Activated T-helper 2 cell treated with anti-CD3 and anti-CD28 coated beads, Interferon-gamma antibody, Interleukin-2, Interleukin-4, amounts not matched to agents 10 μg/mL and 5 μg/mL and 100 μg/mL, durations not matched to agents 14 hours and 24 hours and 36 hours (primary cell): ENCODE measurements around the gene OR2G2. TPM values are rescaled to one million over a fixed set of nuclear protein-coding genes. Genes with fewer than 3 reads are reported as not detected.

Source experiments
- DNase-seq: peaks from one replicate; pipeline ENCODE4 v3.0.0; 2021; ENCODE audit warnings: low spot score
- H3K27ac Mint-ChIP-seq: one replicate; pipeline ENCODE4 v1.8.0; 2021; ENCODE audit warnings: mixed read lengths
- H3K27me3 Mint-ChIP-seq: one replicate; pipeline ENCODE4 v1.8.0; 2021; ENCODE audit warnings: low read depth, mixed read lengths
- H3K36me3 Mint-ChIP-seq: one replicate; pipeline ENCODE4 v1.8.0; 2021; ENCODE audit warnings: low read depth, mixed read lengths
- H3K4me1 Mint-ChIP-seq: one replicate; pipeline ENCODE4 v1.8.0; 2021; ENCODE audit warnings: low read depth, mixed read lengths
- H3K4me3 Mint-ChIP-seq: one replicate; pipeline ENCODE4 v1.8.0; 2021; ENCODE audit warnings: low read depth, mild to moderate bottlenecking, moderate library complexity, mixed read lengths
- H3K9me3 Mint-ChIP-seq: one replicate; pipeline ENCODE4 v1.8.0; 2021; ENCODE audit warnings: mixed read lengths
- intact Hi-C: fragments of 100-400 bp; cut with micrococcal nuclease; formaldehyde crosslinking; loops from one replicate; pipeline ENCODE4 v1.15.1; 2023
- total RNA-seq: library from RNA; stranded (reverse); gene quantifications from 2 replicates; pipeline ENCODE4 v1.2.3, GENCODE V29; 2022

Gene OR2G2
- not detected in 2 replicates for total RNA-seq

DNA sequence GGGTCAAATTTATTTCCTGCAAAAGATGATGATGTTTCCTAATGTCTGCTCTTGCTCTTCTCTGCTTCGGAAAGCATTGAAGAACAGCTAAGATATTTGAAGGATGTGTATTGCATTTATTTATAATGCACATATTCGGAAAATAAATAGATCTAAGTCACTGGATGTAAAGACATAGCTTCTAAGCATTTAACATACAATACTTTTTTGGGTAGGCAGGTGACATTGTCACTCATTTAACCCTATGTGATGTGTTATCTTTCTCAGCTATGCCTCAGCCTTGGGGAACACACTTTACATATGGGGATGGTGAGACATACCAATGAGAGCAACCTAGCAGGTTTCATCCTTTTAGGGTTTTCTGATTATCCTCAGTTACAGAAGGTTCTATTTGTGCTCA lies at the start of gene OR2G2:
TSS of gene OR2G2 (plus strand) at position 301 of the 400 bp plus-strand sequence. CDS start at position 301, 0 bp downstream.
- Mint-ChIP-seq H3K9me3 (peaks cover 4% of the 10 kb centered on the region), H3K27ac (no peak within 1 kb of the TSS), H3K27me3 (no peaks in the 10 kb centered on the region), H3K4me3 (no peak within 1 kb of the TSS), H3K4me1 (no peaks in the 10 kb centered on the region), H3K36me3 (no peaks in the 10 kb centered on the region)
- intact Hi-C loops, result no loop called here
- no peak for DNase-seq

- peaks cover 1% of the 10 kb centered on the region for H3K4me1 Mint-ChIP-seq
- peaks cover 4% of the 10 kb centered on the region for H3K27me3 Mint-ChIP-seq
- H3K36me3 Mint-ChIP-seq, result no peaks in the 10 kb centered on the region
- H3K4me3 Mint-ChIP-seq, result no peak overlapping the region
- no peak overlapping the region for H3K27ac Mint-ChIP-seq
- no peak for DNase-seq
- intact Hi-C loops, result no loop called here
- no peaks in the 10 kb centered on the region for H3K9me3 Mint-ChIP-seq
Measured at GRCh38 chr1:247538561-247538960, 49.6 kb upstream of the OR2G2 start.

GRCh38 chr1:247539215-247539614 lies 48.9 kb upstream of the OR2G2 start:
- intact Hi-C loops, result no loop called here
- Mint-ChIP-seq H3K4me1 (peaks cover 1% of the 10 kb centered on the region), H3K27me3 (peaks cover 4% of the 10 kb centered on the region), H3K36me3 (no peaks in the 10 kb centered on the region), H3K9me3 (no peaks in the 10 kb centered on the region), H3K27ac (no peak overlapping the region), H3K4me3 (no peak overlapping the region)
- DNase-seq, result no peak

DNA sequence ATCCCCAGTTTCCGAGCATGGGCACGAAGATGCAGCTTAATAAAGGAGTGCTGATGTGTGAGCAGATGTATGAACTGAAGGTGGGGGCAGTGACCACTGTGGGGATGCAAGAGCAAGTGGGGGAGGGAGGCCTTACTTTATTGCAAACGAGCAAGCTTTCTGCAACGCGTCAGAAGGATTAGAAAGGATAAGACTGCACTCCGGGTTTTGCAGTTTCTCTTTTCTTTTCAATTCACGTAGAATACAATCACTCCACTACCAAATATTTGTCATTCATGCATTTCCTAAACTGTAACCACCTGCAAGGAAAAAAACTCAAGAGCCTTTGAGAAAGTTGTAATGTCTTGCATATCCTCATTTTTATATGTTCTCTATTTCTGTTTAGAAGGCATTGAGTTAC lies 47.6 kb upstream of the OR2G2 start:
- H3K36me3 Mint-ChIP-seq, result no peaks in the 10 kb centered on the region
- intact Hi-C loops, result no loop called here
- H3K27me3 Mint-ChIP-seq, result peaks cover 4% of the 10 kb centered on the region
- no peak for DNase-seq
- no peaks in the 10 kb centered on the region for H3K9me3 Mint-ChIP-seq
- H3K27ac Mint-ChIP-seq, result no peak overlapping the region
- H3K4me1 Mint-ChIP-seq, result peaks cover 1% of the 10 kb centered on the region
- H3K4me3 Mint-ChIP-seq, result no peak overlapping the region

GRCh38 chr1:247542811-247543210 lies 45.3 kb upstream of the OR2G2 start:
- no peak for DNase-seq
- Mint-ChIP-seq H3K27ac (no peak overlapping the region), H3K4me1 (peaks cover 1% of the 10 kb centered on the region), H3K36me3 (no peaks in the 10 kb centered on the region), H3K27me3 (peaks cover under 1% of the 10 kb centered on the region), H3K4me3 (no peak overlapping the region), H3K9me3 (no peaks in the 10 kb centered on the region)
- intact Hi-C loops, result no loop called here

DNA sequence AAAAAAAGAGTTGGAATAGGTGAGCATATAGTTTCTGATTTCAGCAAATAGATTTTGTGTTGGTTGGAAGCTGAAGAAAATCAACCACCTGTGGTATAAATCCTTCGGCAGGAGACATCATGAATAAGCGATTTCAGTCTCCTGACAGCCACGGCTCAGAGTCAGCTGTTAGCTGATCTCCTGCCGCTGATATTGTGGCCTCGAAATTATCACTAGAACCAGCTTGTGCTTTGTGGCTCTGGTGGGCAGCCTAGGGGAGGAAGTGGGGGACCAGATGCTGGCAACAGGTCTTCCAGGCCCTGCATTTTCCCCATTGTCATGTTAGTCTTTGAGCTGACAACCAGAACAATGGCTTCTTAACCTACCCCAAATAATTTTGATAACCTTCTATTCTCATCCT lies 40.1 kb upstream of the OR2G2 start:
- DNase-seq, result no peak

DNA sequence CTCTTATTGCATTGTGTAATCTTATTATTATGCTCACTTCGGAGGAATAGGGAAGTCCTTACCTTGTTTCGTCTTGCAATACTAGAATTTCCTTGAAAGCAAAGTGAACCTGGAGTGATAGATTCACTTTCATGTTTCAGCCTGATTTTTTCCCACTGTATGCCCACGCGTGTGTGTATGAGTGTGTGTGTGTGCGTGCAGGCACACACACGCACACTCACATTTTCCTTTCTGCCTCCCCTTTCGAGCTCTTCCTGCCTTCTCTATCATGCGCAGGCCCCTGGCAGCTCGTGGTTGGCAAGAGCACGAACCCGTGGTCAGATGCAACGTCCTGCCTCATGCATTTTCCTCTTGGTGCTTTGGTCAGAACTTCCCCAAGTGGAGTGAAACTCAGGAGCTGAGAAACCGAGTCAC lies 39.4 kb upstream of the OR2G2 start, which contains the start of gene GCSAML:
TSS of gene GCSAML (plus strand) at position 366 of the 414 bp plus-strand sequence. CDS start 58 bp downstream, outside the sequence.
- DNase-seq, result no peak
- Mint-ChIP-seq H3K4me3 (no peak within 1 kb of the TSS), H3K4me1 (peaks cover 9% of the 10 kb centered on the region), H3K27me3 (peaks cover 8% of the 10 kb centered on the region), H3K27ac (peak within 1 kb of the TSS; percentile 28), H3K9me3 (no peaks in the 10 kb centered on the region), H3K36me3 (no peaks in the 10 kb centered on the region)
- intact Hi-C loops, result no loop called here

More for the DNA sequence above, 40.1 kb upstream of the OR2G2 start:
- Mint-ChIP-seq H3K36me3 (no peaks in the 10 kb centered on the region), H3K4me1 (peaks cover 9% of the 10 kb centered on the region), H3K27ac (no peak overlapping the region), H3K9me3 (no peaks in the 10 kb centered on the region), H3K27me3 (peaks cover 8% of the 10 kb centered on the region), H3K4me3 (no peak overlapping the region)
- intact Hi-C loops, result no loop called here

- no peak overlapping the region for H3K4me3 Mint-ChIP-seq
- H3K27me3 Mint-ChIP-seq, result peaks cover 8% of the 10 kb centered on the region
- H3K4me1 Mint-ChIP-seq, result peaks cover 9% of the 10 kb centered on the region
- H3K9me3 Mint-ChIP-seq, result no peaks in the 10 kb centered on the region
- no peak overlapping the region for H3K27ac Mint-ChIP-seq
- intact Hi-C loops, result no loop called here
- no peak for DNase-seq
- no peaks in the 10 kb centered on the region for H3K36me3 Mint-ChIP-seq
Measured at GRCh38 chr1:247551721-247552120, 36.4 kb upstream of the OR2G2 start.

DNA sequence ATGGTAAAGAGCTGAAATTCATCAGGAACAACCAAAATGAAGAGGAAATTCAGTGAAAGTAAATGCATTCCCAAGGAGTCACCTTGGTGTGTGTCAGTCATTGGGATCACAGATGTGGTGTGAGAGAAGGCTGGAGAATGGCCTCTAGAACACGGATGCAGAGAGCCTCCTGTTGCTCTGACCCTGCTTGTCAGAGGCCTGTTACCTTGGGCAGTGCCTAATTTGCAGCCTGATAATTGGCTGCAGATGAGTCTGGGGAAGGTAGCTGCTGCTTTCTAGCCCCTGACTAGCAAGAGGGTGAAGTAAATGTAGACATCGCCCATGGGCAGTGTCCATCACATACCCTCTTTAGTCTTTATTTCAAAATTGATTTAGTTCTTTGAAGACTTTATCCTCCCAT lies 35.9 kb upstream of the OR2G2 start:
- no peaks in the 10 kb centered on the region for H3K36me3 Mint-ChIP-seq
- DNase-seq, result no peak
- no peak overlapping the region for H3K27ac Mint-ChIP-seq
- H3K4me3 Mint-ChIP-seq, result no peak overlapping the region
- peaks cover 9% of the 10 kb centered on the region for H3K4me1 Mint-ChIP-seq
- H3K9me3 Mint-ChIP-seq, result no peaks in the 10 kb centered on the region
- peaks cover 8% of the 10 kb centered on the region for H3K27me3 Mint-ChIP-seq
- intact Hi-C loops, result no loop called here

GRCh38 chr1:247557926-247558674 lies 30.1 kb upstream of the OR2G2 start:
- Mint-ChIP-seq H3K4me1 (peaks cover 3% of the 10 kb centered on the region), H3K9me3 (no peaks in the 10 kb centered on the region), H3K27me3 (no peaks in the 10 kb centered on the region), H3K4me3 (no peak overlapping the region), H3K36me3 (no peaks in the 10 kb centered on the region), H3K27ac (no peak overlapping the region)
- intact Hi-C loops, result no loop called here
- DNase-seq, result no peak

- Mint-ChIP-seq H3K4me3 (no peak overlapping the region), H3K4me1 (peaks cover 3% of the 10 kb centered on the region), H3K36me3 (no peaks in the 10 kb centered on the region), H3K9me3 (no peaks in the 10 kb centered on the region), H3K27me3 (no peaks in the 10 kb centered on the region), H3K27ac (no peak overlapping the region)
- intact Hi-C loops, result no loop called here
- no peak for DNase-seq
Measured at GRCh38 chr1:247561711-247562110, 26.4 kb upstream of the OR2G2 start.

DNA sequence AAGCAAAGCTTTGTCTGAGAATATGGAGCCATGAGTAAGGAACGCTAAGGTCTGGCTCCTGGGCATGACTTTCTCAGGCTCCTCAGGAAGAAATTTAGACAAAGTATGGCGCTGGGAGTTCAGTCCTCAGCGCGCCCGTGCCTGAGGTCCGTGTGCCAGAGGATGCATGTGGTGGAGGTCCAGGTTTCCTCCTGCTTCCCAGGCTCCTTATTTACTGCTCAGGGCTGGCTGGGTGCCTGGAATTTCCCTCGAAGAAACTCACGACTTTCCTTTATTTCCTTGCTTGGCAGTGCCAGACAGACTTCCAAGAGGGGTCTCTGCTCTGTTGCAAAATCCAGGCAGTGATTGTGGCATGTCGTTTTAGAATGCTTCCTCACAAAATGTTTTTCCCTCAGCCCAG lies 26.0 kb upstream of the OR2G2 start:
- Mint-ChIP-seq H3K36me3 (no peaks in the 10 kb centered on the region), H3K27me3 (no peaks in the 10 kb centered on the region), H3K27ac (no peak overlapping the region), H3K4me3 (no peak overlapping the region), H3K9me3 (no peaks in the 10 kb centered on the region), H3K4me1 (peaks cover 3% of the 10 kb centered on the region)
- DNase-seq, result no peak
- intact Hi-C loops, result no loop called here

DNA sequence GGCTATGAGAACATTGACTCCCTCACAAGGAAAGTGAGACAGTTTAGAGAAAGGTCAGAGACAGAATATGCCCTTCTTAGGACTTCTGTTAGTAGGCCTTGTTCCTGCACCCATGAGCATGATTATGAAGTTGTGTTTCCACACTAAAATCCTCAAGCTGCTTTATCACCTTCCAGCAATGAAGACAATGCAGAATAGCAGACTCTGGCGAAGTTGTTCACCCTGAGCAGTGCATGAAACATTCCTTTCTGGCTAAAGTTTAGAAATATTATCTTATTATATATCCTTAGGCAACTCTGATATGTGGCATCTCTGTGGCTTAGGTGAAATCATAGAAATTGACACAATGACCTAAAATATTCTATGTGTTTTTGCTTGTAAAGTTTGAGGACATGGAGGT lies 13.9 kb upstream of the OR2G2 start:
- Mint-ChIP-seq H3K36me3 (no peaks in the 10 kb centered on the region), H3K4me3 (no peak overlapping the region), H3K27me3 (no peaks in the 10 kb centered on the region), H3K4me1 (no peaks in the 10 kb centered on the region), H3K27ac (no peak overlapping the region), H3K9me3 (no peaks in the 10 kb centered on the region)
- intact Hi-C loops, result no loop called here
- no peak for DNase-seq
